Body of pancreas (tissue), 4 donors: ENCODE measurements around the gene PTPRN. TPM values are rescaled to one million over a fixed set of nuclear protein-coding genes. Genes with fewer than 3 reads are reported as not detected.

Source experiments
- ATAC-seq: fragments of 150-250 bp; one replicate; pipeline ENCODE4 v1.9.1; 2016
- DNase-seq, 4 donors: peaks; one replicate each; pipeline ENCODE4 v3.0.0-alpha.2; 2019
- H3K27ac ChIP-seq, 4 donors: fragments of 200-600 bp; sonication (generic); 1 replicate in 3 of 4; 2 replicates in 1 of 4; pipeline versions ENCODE4 v1.5.1 to v1.6.1; 2016 to 2019; ENCODE audit warnings: mild to moderate bottlenecking in 1 of 4, mixed read lengths in 1 of 4, moderate library complexity in 1 of 4
- H3K27me3 ChIP-seq, 2 donors: fragments of 200-600 bp; sonication (generic); one replicate each; pipeline ENCODE4 v1.6.0; 2016; ENCODE audit warnings: mild to moderate bottlenecking in 1 of 2
- H3K36me3 ChIP-seq, 2 donors: fragments of 200-600 bp; sonication (generic); replicated peaks in 1 of 2; 2 replicates each; pipeline ENCODE4 v1.5.1; 2016; ENCODE audit warnings: low read depth in 2 of 2; ENCODE audit not compliant: insufficient read depth in 1 of 2
- H3K4me1 ChIP-seq: fragments of 200-600 bp; sonication (generic); one replicate; pipeline ENCODE4 v1.6.0; 2016
- H3K4me3 ChIP-seq, 2 donors: fragments of 200-600 bp; sonication (generic); 1 replicate in 1 of 2; 2 replicates in 1 of 2; pipeline ENCODE4 v1.5.1; 2016 to 2019
- H3K9me3 ChIP-seq, 3 donors: fragments of 200-600 bp; sonication (generic); 1 replicate in 2 of 3; 2 replicates in 1 of 3; pipeline ENCODE4 v1.5.1; 2016
- POLR2A ChIP-seq, 3 donors: fragments of 450-650 bp; IDR thresholded peaks; one replicate each; pipeline ENCODE4 v1.6.1; 2016; ENCODE audit warnings: antibody characterized with exemption in 3 of 3, mild to moderate bottlenecking in 2 of 3
- WGBS, 2 donors: methylation state at CpG; one replicate each; pipeline ENCODE4 v1.1.5; 2017; 5-methylcytosine and 5-hydroxymethylcytosine counted together
- intact Hi-C: fragments of 100-400 bp; cut with DNase I; formaldehyde crosslinking; loops from one replicate; pipeline ENCODE4 v1.15.1; 2023
- total RNA-seq, 2 donors: library from RNA; depleted of rRNA; stranded (reverse); fragments of >200 nt; gene quantifications; one replicate each; pipeline ENCODE4 v1.1.0, GENCODE V29; 2016
- TF ChIP-seq, protein P1 (sequence below), 7 experiments: fragments of 450-650 bp in 4 of 7; fragments of 200-600 bp in 3 of 7; sonication (generic) in 3 of 7; IDR thresholded peaks; one replicate each; pipeline ENCODE4 v1.5.1; 2016 to 2019; ENCODE audit warnings: antibody characterized with exemption in 7 of 7

The PTPRN gene
- total RNA-seq, 2 donors from 2014 or later: 18.7 to 19.8 TPM

DNA sequence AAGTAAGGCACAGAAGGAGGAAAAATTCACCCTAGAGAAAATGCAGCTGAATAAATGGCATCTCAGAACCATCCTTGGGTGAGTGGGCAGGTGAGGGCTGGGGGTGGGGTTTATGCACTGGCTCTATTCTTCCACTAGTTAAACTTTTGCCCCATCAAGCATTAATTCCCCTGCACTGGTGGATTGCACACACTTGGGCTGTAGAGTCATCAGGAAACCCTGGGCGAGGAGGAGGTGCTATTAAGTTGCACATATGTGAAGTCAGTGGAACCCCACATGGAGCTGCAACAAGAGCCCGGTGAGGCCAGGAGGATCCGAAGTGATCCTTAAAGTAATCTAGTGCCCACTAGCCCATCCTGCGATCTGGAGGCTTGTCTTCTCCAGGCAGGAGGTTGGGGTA is 36.8 kb downstream of the PTPRN start:
- WGBS, 2 donors: 57 to 64% methylated on average over 4 of the region's 4 CpGs
- DNase-seq (no peak), ATAC-seq (no peak)

DNA sequence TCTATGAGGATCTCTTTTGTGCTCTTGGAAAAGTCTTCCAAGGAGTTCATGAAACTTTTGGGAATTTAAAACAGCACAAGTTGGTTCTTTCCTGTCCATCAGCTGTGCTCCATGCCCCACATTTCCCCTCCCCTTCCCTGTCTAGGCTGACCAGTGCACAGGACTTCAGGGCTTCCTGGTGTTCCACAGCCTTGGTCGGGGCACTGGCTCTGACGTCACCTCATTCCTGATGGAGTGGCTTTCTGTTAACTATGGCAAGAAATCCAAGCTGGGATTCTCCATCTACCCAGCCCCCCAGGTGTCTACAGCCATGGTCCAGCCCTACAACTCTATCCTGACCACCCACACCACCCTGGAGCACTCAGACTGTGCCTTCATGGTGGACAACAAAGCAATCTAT is 38.2 kb downstream of the PTPRN start:
- intact Hi-C loops: no loop called here
- H3K9me3 ChIP-seq: no peaks in the 10 kb centered on the region
- no peak for TF ChIP-seq POLR2A (IDR thresholded peaks at IDR 0.05)
- TF ChIP-seq, protein P1, sequence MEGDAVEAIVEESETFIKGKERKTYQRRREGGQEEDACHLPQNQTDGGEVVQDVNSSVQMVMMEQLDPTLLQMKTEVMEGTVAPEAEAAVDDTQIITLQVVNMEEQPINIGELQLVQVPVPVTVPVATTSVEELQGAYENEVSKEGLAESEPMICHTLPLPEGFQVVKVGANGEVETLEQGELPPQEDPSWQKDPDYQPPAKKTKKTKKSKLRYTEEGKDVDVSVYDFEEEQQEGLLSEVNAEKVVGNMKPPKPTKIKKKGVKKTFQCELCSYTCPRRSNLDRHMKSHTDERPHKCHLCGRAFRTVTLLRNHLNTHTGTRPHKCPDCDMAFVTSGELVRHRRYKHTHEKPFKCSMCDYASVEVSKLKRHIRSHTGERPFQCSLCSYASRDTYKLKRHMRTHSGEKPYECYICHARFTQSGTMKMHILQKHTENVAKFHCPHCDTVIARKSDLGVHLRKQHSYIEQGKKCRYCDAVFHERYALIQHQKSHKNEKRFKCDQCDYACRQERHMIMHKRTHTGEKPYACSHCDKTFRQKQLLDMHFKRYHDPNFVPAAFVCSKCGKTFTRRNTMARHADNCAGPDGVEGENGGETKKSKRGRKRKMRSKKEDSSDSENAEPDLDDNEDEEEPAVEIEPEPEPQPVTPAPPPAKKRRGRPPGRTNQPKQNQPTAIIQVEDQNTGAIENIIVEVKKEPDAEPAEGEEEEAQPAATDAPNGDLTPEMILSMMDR (IDR thresholded peaks at IDR 0.05): no peak
- peaks cover 16% of the 10 kb centered on the region for H3K4me1 ChIP-seq
- 92% methylated on average over 2 of the region's 2 CpGs; no CpG with 5 or more reads in 1 of the 2 donors for WGBS, 2 donors
- DNase-seq (no peak), ATAC-seq (no peak)
- H3K4me3 ChIP-seq: no peak overlapping the region
- no peaks in the 10 kb centered on the region for H3K27me3 ChIP-seq
- no peak overlapping the region for H3K27ac ChIP-seq
- no peaks in the 10 kb centered on the region for H3K36me3 ChIP-seq

More for the DNA sequence above, 36.8 kb downstream of the PTPRN start:
- H3K27ac ChIP-seq: no peak overlapping the region
- no peak overlapping the region for H3K4me3 ChIP-seq
- TF ChIP-seq POLR2A (IDR thresholded peaks at IDR 0.05): no peak
- TF ChIP-seq, protein P1 (IDR thresholded peaks at IDR 0.05): no peak
- H3K9me3 ChIP-seq: no peaks in the 10 kb centered on the region
- H3K27me3 ChIP-seq: no peaks in the 10 kb centered on the region
- H3K4me1 ChIP-seq: peaks cover 16% of the 10 kb centered on the region
- intact Hi-C loops: no loop called here
- H3K36me3 ChIP-seq: no peaks in the 10 kb centered on the region

DNA sequence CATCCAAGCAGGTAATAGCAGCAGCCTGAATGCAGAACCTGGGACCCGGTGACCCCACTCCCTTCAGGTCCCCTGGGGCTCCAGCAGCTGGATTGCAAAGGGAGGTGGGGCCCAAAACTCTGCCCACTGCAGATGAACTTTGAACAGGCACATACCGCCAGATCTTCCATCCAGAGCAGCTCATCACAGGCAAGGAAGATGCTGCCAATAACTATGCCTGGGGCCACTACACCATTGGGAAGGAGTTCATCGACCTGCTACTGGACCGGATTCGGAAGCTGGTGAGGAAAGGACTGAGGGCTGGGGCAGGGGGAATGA is 39.2 kb downstream of the PTPRN start:
- no peaks in the 10 kb centered on the region for H3K36me3 ChIP-seq
- no peak overlapping the region for H3K27ac ChIP-seq
- H3K4me1 ChIP-seq: peaks cover 16% of the 10 kb centered on the region
- WGBS, 2 donors: 79 to 95% methylated on average over 4 to 5 of the region's 5 CpGs
- ATAC-seq (no peak), DNase-seq (no peak)
- H3K27me3 ChIP-seq: no peaks in the 10 kb centered on the region
- intact Hi-C loops: no loop called here
- H3K4me3 ChIP-seq: no peak overlapping the region
- no peaks in the 10 kb centered on the region for H3K9me3 ChIP-seq
- TF ChIP-seq, protein P1 (IDR thresholded peaks at IDR 0.05): no peak
- no peak for TF ChIP-seq POLR2A (IDR thresholded peaks at IDR 0.05)

DNA sequence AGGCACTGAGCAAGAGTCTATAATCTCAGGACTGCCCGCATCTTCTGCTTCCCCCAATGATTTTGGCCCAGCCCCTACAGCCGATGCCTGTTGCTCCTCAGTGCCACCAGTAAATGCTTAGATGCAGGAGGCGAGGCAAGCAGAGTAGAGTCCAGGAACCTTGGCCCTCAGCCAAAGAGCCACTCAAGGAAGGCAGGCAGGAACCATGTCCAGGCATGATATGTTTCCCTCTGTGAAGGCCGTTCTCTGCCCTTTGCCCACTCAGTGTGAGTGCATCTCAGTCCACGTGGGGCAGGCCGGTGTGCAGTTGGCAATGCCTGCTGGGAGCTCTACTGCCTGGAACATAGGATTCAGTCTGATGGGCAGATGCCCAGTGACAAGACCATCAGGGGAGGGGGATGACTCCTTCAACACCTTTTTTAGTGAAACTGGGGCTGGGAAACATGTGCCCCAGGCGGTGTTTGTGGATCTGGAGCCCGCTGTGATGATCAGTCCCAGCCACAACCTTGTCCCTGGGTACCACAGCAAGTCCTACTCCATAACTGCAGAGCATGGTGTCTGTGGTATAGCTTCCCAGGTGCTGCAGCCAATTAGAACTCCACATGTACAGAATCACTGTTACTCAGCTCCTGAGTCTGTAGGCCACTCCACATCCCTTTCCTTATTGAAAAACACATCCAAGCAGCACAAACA is 39.7 kb downstream of the PTPRN start:
- Histone ChIP-seq H3K9me3 (no peaks in the 10 kb centered on the region), H3K4me1 (peaks cover 16% of the 10 kb centered on the region), H3K27me3 (no peaks in the 10 kb centered on the region), H3K36me3 (no peaks in the 10 kb centered on the region), H3K4me3 (no peak overlapping the region), H3K27ac (no peak overlapping the region)
- WGBS, 2 donors: 36 to 62% methylated on average over 5 to 8 of the region's 8 CpGs
- DNase-seq (peak; percentile 59 to 84 (median 79)), ATAC-seq (peak; percentile 69)
- intact Hi-C loops: no loop called here
- TF ChIP-seq, protein P1 (IDR thresholded peaks at IDR 0.05): no peak
- TF ChIP-seq POLR2A (IDR thresholded peaks at IDR 0.05): no peak

DNA sequence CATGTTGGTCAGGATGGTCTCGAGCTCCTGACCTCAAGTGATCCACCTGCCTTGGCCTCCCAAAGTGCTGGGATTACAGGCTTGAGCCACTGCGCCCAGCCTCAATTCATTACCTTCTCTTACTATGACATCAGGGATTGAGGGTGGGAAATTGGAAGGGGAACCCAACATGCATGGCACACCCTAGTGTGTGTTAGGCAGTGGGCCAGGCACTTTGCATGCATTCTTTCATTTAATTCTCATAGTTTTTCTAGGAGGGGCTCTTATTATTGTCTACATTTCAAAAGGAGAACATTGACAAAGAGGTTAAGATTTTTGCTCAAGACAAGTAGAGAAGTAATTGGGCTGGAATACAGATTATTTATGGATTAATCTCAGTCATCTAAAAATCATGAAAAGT is 40.9 kb downstream of the PTPRN start:
- no peak for ATAC-seq
- Histone ChIP-seq H3K4me3 (no peak overlapping the region), H3K4me1 (peaks cover 9% of the 10 kb centered on the region), H3K9me3 (no peaks in the 10 kb centered on the region), H3K36me3 (no peaks in the 10 kb centered on the region), H3K27ac (no peak overlapping the region), H3K27me3 (no peaks in the 10 kb centered on the region)
- WGBS, 2 donors: 94 to 100% methylated on average over 1 to 2 of the region's 2 CpGs
- intact Hi-C loops: no loop called here
- no peak for TF ChIP-seq POLR2A (IDR thresholded peaks at IDR 0.05)
- TF ChIP-seq, protein P1 (IDR thresholded peaks at IDR 0.05): no peak
- DNase-seq: no peak
